Inflammatory macrophage treated with lipopolysaccharide for 1 hour (primary cell): ENCODE results near the gene CARD14.
A peak's percentile ranks its signal among the peaks of the same experiment; 100 is the strongest.
"Not testable (repeated sequence)": the region's sequence is repeated elsewhere in the genome, so short reads cannot be mapped to it uniquely, and the experiment has no call there.

Source experiments
- DNase-seq, 2 donors: peaks; one replicate each; pipeline ENCODE4 v3.0.0-alpha.2; 2020 to 2022

Gene CARD14

GRCh38 chr17:80187090-80187489 is 17.3 kb downstream of the CARD14 start:
- DNase-seq: no peak

GRCh38 chr17:80187515-80187941 is 17.7 kb downstream of the CARD14 start:
- no peak for DNase-seq

- DNase-seq: no peak
Measured at GRCh38 chr17:80189611-80190010, 19.8 kb downstream of the CARD14 start.

- no peak for DNase-seq
Measured at GRCh38 chr17:80190716-80191115, 20.9 kb downstream of the CARD14 start.

GRCh38 chr17:80191192-80191591 is 21.4 kb downstream of the CARD14 start:
- no peak for DNase-seq

- no peak for DNase-seq
Measured at GRCh38 chr17:80191865-80192661, 22.2 kb downstream of the CARD14 start.

GRCh38 chr17:80195141-80195540 is 25.3 kb downstream of the CARD14 start:
- no peak for DNase-seq

GRCh38 chr17:80195671-80196529 is 26.1 kb downstream of the CARD14 start:
- peak in 1 of 2 donors; percentile 58 for DNase-seq

GRCh38 chr17:80196652-80197051 is 26.8 kb downstream of the CARD14 start:
- peak in 1 of 2 donors; percentile 22 for DNase-seq

- no peak for DNase-seq
Measured at GRCh38 chr17:80198144-80198661, 28.4 kb downstream of the CARD14 start.

GRCh38 chr17:80199295-80199694 is 29.5 kb downstream of the CARD14 start:
- DNase-seq: not testable (repeated sequence)

GRCh38 chr17:80201446-80201845 is 31.6 kb downstream of the CARD14 start:
- no peak for DNase-seq

GRCh38 chr17:80202197-80202596 is 32.4 kb downstream of the CARD14 start:
- DNase-seq: no peak

GRCh38 chr17:80203471-80203963 is 33.7 kb downstream of the CARD14 start:
- DNase-seq: no peak

GRCh38 chr17:80204626-80205468 is 35.0 kb downstream of the CARD14 start:
- no peak for DNase-seq

GRCh38 chr17:80205811-80206210 is 36.0 kb downstream of the CARD14 start:
- DNase-seq: no peak

GRCh38 chr17:80208050-80208449 is 38.2 kb downstream of the CARD14 start:
- DNase-seq: no peak

- no peak for DNase-seq
Measured at GRCh38 chr17:80209765-80210164, 39.9 kb downstream of the CARD14 start.

- no peak for DNase-seq
Measured at GRCh38 chr17:80210348-80211108, 40.7 kb downstream of the CARD14 start.

- no peak for DNase-seq
Measured at GRCh38 chr17:80212109-80212508, 42.3 kb downstream of the CARD14 start.

GRCh38 chr17:80212511-80212910 is 42.7 kb downstream of the CARD14 start:
- DNase-seq: peak in 1 of 2 donors; percentile 15
